WTC11 (cell line): ENCODE measurements around the gene RANBP3L. TPM values are rescaled to one million over a fixed set of nuclear protein-coding genes. Genes with fewer than 3 reads are reported as not detected.

Experiments used
- ATAC-seq: fragments of 200-7000 bp; cut with Tn5 transposase; 2 replicates; pipeline ENCODE4 v1.10.0; 2021; ENCODE audit warnings: mild to moderate bottlenecking, moderate library complexity
- CTCF ChIA-PET: fragments of 300-600 bp; sonication (Branson Sonifier 250); formaldehyde crosslinking; loops from one replicate; lab custom pipeline; 2021; ENCODE audit warnings: antibody characterized with exemption; lab: Charles Lee
- POLR2A ChIA-PET: fragments of 350-600 bp; sonication (Branson Sonifier 250); formaldehyde crosslinking; loops from one replicate; lab custom pipeline; 2021; ENCODE audit warnings: antibody characterized with exemption; lab: Charles Lee
- DNase-seq: peaks from one replicate; pipeline ENCODE4 v3.0.0; 2021; ENCODE audit warnings: low spot score
- H3K27ac Mint-ChIP-seq: 2 replicates; pipeline ENCODE4 v1.8.0; 2021; ENCODE audit warnings: mixed read lengths
- H3K27me3 Mint-ChIP-seq: 2 replicates; pipeline ENCODE4 v1.8.0; 2021; ENCODE audit warnings: low read depth, mild to moderate bottlenecking, moderate library complexity, mixed read lengths
- H3K36me3 Mint-ChIP-seq: 2 replicates; pipeline ENCODE4 v1.8.0; 2021; ENCODE audit warnings: mixed read lengths
- H3K4me1 Mint-ChIP-seq: 2 replicates; pipeline ENCODE4 v1.8.0; 2022; ENCODE audit warnings: mixed read lengths
- H3K4me3 Mint-ChIP-seq: 2 replicates; pipeline ENCODE4 v1.8.0; 2021; ENCODE audit warnings: mild to moderate bottlenecking, moderate library complexity, mixed read lengths
- H3K9me3 Mint-ChIP-seq: 2 replicates; pipeline ENCODE4 v1.8.0; 2021; ENCODE audit warnings: mixed read lengths
- ETV6 ChIP-seq: sonication (generic); formaldehyde crosslinking; IDR thresholded peaks from 2 replicates; pipeline ENCODE4 v1.8.1; 2022; ENCODE audit warnings: mild to moderate bottlenecking, missing genetic modification reagents
- GRHL2 ChIP-seq: fragments of 250-450 bp; sonication (Bioruptor Pico); IDR thresholded peaks from 2 replicates; pipeline ENCODE4 v1.8.0; 2022; ENCODE audit warnings: mild to moderate bottlenecking, moderate library complexity; ENCODE audit not compliant: insufficient replicate concordance, severe bottlenecking
- HMGA2 ChIP-seq: fragments of 250-450 bp; sonication (Bioruptor Pico); IDR thresholded peaks from 2 replicates; pipeline ENCODE4 v1.4.0; 2021; ENCODE audit warnings: mild to moderate bottlenecking, moderate library complexity
- NFYB ChIP-seq: sonication (generic); formaldehyde crosslinking; conservative IDR thresholded peaks from 2 replicates; pipeline ENCODE4 v1.8.0; 2022; ENCODE audit warnings: low read depth, missing genetic modification reagents
- RELA ChIP-seq: sonication (generic); formaldehyde crosslinking; IDR thresholded peaks from 2 replicates; pipeline ENCODE4 v1.8.1; 2022; ENCODE audit warnings: missing genetic modification reagents, mild to moderate bottlenecking, borderline replicate concordance
- RORB ChIP-seq: fragments of 250-450 bp; sonication (Bioruptor Pico); IDR thresholded peaks from 2 replicates; pipeline ENCODE4 v1.9.0; 2021; ENCODE audit warnings: mild to moderate bottlenecking
- SMAD3 ChIP-seq: sonication (generic); formaldehyde crosslinking; IDR thresholded peaks from 2 replicates; pipeline ENCODE4 v1.8.0; 2022; ENCODE audit warnings: missing genetic modification reagents, mild to moderate bottlenecking, borderline replicate concordance
- SMAD4 ChIP-seq: sonication (generic); formaldehyde crosslinking; IDR thresholded peaks from 2 replicates; pipeline ENCODE4 v1.8.0; 2022; ENCODE audit warnings: mild to moderate bottlenecking, missing genetic modification reagents
- SOX15 ChIP-seq: fragments of 250-450 bp; sonication (Bioruptor Pico); IDR thresholded peaks from 2 replicates; pipeline ENCODE4 v1.9.0; 2021; ENCODE audit warnings: mild to moderate bottlenecking
- TCF7 ChIP-seq: sonication (generic); formaldehyde crosslinking; IDR thresholded peaks from 2 replicates; pipeline ENCODE4 v1.8.0; 2022; ENCODE audit warnings: mild to moderate bottlenecking, low read depth, missing genetic modification reagents, moderate library complexity
- TEAD4 ChIP-seq: sonication (generic); formaldehyde crosslinking; IDR thresholded peaks from 2 replicates; pipeline ENCODE4 v1.8.0; 2022; ENCODE audit warnings: mild to moderate bottlenecking, missing genetic modification reagents
- TP53 ChIP-seq: sonication (generic); formaldehyde crosslinking; IDR thresholded peaks from 2 replicates; pipeline ENCODE4 v1.8.1; 2023; ENCODE audit warnings: mild to moderate bottlenecking, missing genetic modification reagents
- total RNA-seq: library from RNA; stranded (reverse); gene quantifications from 3 replicates; pipeline ENCODE4 v1.2.3, GENCODE V29; 2021
- TF ChIP-seq, protein P1 (sequence below): fragments of 250-450 bp; sonication (Bioruptor Pico); IDR thresholded peaks from 2 replicates; pipeline ENCODE4 v2.1.2; 2022; ENCODE audit warnings: mild to moderate bottlenecking, moderate library complexity
- TF ChIP-seq, protein P2 (sequence below): fragments of 250-450 bp; sonication (Bioruptor Pico); IDR thresholded peaks from 2 replicates; pipeline ENCODE4 v1.9.0; 2021; ENCODE audit warnings: mild to moderate bottlenecking, borderline replicate concordance
- TF ChIP-seq, protein P3 (sequence below): fragments of 250-450 bp; sonication (Bioruptor Pico); conservative IDR thresholded peaks from 2 replicates; pipeline ENCODE4 v1.9.0; 2021; ENCODE audit warnings: mild to moderate bottlenecking
- TF ChIP-seq, protein P4 (sequence below): fragments of 200-600 bp; IDR thresholded peaks from 2 replicates; pipeline ENCODE4 v1.8.0; 2022; ENCODE audit warnings: antibody characterized with exemption
- TF ChIP-seq, protein P5 (sequence below): sonication (generic); formaldehyde crosslinking; IDR thresholded peaks from 2 replicates; pipeline ENCODE4 v1.8.1; 2022; ENCODE audit warnings: mild to moderate bottlenecking, moderate library complexity, missing genetic modification reagents
- TF ChIP-seq, protein P6 (sequence below): sonication (generic); formaldehyde crosslinking; IDR thresholded peaks from 2 replicates; pipeline ENCODE4 v1.8.0; 2023; ENCODE audit warnings: missing genetic modification reagents, mild to moderate bottlenecking, borderline replicate concordance

RANBP3L gene
- total RNA-seq, 1 experiment from 2014 or later: not detected

DNA sequence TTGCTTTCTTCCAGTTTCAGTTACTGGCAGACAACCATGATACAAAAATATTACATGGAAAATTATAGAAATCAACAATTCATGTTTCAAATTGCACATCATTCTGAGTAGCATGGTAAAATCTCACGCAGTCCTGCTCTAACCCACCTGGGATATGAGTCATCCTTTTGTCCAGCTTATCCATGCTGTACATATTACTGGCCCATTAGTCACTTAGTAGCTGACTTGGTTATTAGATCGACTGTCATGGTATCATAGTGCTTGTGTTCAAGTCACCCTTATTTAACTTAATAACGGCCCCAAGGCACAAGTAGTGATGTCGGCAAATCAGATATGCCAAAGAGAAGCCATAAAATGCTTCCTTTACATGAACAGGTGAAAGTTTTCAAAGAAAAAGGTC, 101.2 kb downstream of the RANBP3L start (continued):
- TF ChIP-seq SOX15 (CRISPR knock-in tag) (no peak), SMAD4 (CRISPR knock-in tag) (no peak), GRHL2 (CRISPR knock-in tag) (no peak), NFYB (CRISPR knock-in tag) (no peak), RELA (CRISPR knock-in tag) (no peak), TCF7 (CRISPR knock-in tag) (no peak)
- TF ChIP-seq, protein P1, sequence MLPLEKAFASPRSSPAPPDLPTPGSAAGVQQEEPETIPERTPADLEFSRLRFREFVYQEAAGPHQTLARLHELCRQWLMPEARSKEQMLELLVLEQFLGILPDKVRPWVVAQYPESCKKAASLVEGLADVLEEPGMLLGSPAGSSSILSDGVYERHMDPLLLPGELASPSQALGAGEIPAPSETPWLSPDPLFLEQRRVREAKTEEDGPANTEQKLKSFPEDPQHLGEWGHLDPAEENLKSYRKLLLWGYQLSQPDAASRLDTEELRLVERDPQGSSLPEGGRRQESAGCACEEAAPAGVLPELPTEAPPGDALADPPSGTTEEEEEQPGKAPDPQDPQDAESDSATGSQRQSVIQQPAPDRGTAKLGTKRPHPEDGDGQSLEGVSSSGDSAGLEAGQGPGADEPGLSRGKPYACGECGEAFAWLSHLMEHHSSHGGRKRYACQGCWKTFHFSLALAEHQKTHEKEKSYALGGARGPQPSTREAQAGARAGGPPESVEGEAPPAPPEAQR (CRISPR knock-in tag): no peak

DNA sequence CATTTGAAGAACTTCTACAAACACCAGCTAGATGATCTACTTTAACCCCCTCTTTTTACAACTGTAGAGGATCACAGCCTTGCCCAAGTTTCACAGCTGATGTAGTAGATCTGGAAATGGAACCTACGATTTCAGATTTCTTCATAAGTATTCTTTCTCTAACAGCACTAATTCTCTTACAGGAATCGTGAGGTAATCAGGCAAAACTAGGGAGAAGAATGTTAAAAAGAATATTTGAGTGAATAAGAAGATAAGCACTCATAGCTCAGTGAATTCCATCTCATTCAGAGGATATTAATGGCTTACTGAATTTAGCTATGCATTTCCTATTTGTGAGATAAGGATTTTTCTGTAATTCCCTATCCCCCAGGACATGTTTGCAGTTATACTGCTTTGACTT, 102.1 kb downstream of the RANBP3L start:
- H3K4me1 Mint-ChIP-seq: no peaks in the 10 kb centered on the region
- H3K9me3 Mint-ChIP-seq: no peaks in the 10 kb centered on the region
- CTCF ChIA-PET: no interaction called here
- H3K27ac Mint-ChIP-seq: no peak overlapping the region
- peaks cover 7% of the 10 kb centered on the region for H3K36me3 Mint-ChIP-seq
- no peak for DNase-seq
- POLR2A ChIA-PET: no interaction called here
- no peak for ATAC-seq
- H3K27me3 Mint-ChIP-seq: no peaks in the 10 kb centered on the region
- no peak overlapping the region for H3K4me3 Mint-ChIP-seq
- TF ChIP-seq ETV6 (CRISPR knock-in tag) (no peak), SMAD3 (no peak), TP53 (CRISPR knock-in tag) (no peak), HMGA2 (CRISPR knock-in tag) (no peak), TEAD4 (CRISPR knock-in tag) (no peak), RORB (no peak)
- TF ChIP-seq, protein P2, sequence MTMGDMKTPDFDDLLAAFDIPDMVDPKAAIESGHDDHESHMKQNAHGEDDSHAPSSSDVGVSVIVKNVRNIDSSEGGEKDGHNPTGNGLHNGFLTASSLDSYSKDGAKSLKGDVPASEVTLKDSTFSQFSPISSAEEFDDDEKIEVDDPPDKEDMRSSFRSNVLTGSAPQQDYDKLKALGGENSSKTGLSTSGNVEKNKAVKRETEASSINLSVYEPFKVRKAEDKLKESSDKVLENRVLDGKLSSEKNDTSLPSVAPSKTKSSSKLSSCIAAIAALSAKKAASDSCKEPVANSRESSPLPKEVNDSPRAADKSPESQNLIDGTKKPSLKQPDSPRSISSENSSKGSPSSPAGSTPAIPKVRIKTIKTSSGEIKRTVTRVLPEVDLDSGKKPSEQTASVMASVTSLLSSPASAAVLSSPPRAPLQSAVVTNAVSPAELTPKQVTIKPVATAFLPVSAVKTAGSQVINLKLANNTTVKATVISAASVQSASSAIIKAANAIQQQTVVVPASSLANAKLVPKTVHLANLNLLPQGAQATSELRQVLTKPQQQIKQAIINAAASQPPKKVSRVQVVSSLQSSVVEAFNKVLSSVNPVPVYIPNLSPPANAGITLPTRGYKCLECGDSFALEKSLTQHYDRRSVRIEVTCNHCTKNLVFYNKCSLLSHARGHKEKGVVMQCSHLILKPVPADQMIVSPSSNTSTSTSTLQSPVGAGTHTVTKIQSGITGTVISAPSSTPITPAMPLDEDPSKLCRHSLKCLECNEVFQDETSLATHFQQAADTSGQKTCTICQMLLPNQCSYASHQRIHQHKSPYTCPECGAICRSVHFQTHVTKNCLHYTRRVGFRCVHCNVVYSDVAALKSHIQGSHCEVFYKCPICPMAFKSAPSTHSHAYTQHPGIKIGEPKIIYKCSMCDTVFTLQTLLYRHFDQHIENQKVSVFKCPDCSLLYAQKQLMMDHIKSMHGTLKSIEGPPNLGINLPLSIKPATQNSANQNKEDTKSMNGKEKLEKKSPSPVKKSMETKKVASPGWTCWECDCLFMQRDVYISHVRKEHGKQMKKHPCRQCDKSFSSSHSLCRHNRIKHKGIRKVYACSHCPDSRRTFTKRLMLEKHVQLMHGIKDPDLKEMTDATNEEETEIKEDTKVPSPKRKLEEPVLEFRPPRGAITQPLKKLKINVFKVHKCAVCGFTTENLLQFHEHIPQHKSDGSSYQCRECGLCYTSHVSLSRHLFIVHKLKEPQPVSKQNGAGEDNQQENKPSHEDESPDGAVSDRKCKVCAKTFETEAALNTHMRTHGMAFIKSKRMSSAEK (CRISPR knock-in tag): no peak
- TF ChIP-seq, protein P3, sequence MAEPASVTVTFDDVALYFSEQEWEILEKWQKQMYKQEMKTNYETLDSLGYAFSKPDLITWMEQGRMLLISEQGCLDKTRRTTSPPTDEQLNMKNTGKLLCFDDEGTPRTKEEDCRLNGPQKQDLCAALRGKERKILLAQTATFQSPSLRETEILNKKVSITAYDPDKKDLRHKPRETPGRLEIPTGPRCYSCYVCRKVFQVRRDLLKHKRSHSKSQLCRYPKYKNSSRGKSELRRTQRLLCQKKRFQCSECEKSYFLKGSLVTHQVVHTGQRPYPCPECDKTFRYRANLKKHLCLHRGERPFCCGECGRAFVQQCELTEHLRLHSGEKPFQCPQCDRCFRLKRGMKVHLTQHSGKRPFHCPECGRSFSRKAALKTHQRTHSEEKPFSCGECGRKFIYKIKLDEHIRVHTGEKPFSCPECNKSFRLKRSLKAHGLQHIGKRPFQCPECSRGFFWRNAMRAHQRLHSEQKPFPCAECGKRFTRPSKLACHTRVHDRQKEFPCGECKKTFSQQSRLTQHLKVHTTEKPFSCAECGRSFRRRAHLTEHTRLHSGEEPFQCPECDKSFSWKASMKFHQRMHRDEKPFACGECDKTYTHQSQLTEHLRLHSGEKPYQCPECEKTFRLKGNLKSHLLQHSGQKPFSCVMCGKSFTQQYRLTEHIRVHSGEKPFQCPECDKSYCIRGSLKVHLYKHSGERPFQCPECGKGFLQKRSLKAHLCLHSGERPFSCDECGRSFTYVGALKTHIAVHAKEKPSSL (CRISPR knock-in tag): no peak
- TF ChIP-seq, protein P4, sequence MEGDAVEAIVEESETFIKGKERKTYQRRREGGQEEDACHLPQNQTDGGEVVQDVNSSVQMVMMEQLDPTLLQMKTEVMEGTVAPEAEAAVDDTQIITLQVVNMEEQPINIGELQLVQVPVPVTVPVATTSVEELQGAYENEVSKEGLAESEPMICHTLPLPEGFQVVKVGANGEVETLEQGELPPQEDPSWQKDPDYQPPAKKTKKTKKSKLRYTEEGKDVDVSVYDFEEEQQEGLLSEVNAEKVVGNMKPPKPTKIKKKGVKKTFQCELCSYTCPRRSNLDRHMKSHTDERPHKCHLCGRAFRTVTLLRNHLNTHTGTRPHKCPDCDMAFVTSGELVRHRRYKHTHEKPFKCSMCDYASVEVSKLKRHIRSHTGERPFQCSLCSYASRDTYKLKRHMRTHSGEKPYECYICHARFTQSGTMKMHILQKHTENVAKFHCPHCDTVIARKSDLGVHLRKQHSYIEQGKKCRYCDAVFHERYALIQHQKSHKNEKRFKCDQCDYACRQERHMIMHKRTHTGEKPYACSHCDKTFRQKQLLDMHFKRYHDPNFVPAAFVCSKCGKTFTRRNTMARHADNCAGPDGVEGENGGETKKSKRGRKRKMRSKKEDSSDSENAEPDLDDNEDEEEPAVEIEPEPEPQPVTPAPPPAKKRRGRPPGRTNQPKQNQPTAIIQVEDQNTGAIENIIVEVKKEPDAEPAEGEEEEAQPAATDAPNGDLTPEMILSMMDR: no peak
- TF ChIP-seq, protein P5, sequence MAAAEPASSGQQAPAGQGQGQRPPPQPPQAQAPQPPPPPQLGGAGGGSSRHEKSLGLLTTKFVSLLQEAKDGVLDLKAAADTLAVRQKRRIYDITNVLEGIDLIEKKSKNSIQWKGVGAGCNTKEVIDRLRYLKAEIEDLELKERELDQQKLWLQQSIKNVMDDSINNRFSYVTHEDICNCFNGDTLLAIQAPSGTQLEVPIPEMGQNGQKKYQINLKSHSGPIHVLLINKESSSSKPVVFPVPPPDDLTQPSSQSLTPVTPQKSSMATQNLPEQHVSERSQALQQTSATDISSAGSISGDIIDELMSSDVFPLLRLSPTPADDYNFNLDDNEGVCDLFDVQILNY (CRISPR knock-in tag): no peak
- TF ChIP-seq, protein P6, sequence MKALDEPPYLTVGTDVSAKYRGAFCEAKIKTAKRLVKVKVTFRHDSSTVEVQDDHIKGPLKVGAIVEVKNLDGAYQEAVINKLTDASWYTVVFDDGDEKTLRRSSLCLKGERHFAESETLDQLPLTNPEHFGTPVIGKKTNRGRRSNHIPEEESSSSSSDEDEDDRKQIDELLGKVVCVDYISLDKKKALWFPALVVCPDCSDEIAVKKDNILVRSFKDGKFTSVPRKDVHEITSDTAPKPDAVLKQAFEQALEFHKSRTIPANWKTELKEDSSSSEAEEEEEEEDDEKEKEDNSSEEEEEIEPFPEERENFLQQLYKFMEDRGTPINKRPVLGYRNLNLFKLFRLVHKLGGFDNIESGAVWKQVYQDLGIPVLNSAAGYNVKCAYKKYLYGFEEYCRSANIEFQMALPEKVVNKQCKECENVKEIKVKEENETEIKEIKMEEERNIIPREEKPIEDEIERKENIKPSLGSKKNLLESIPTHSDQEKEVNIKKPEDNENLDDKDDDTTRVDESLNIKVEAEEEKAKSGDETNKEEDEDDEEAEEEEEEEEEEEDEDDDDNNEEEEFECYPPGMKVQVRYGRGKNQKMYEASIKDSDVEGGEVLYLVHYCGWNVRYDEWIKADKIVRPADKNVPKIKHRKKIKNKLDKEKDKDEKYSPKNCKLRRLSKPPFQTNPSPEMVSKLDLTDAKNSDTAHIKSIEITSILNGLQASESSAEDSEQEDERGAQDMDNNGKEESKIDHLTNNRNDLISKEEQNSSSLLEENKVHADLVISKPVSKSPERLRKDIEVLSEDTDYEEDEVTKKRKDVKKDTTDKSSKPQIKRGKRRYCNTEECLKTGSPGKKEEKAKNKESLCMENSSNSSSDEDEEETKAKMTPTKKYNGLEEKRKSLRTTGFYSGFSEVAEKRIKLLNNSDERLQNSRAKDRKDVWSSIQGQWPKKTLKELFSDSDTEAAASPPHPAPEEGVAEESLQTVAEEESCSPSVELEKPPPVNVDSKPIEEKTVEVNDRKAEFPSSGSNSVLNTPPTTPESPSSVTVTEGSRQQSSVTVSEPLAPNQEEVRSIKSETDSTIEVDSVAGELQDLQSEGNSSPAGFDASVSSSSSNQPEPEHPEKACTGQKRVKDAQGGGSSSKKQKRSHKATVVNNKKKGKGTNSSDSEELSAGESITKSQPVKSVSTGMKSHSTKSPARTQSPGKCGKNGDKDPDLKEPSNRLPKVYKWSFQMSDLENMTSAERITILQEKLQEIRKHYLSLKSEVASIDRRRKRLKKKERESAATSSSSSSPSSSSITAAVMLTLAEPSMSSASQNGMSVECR (CRISPR knock-in tag): no peak
